Body of pancreas (tissue), 4 donors: ENCODE data around the gene ACSL3.

Experiments
- POLR2A ChIP-seq, 3 donors: fragments of 450-650 bp; IDR thresholded peaks; one replicate each; pipeline ENCODE4 v1.6.1; 2016; ENCODE audit warnings: antibody characterized with exemption in 3 of 3, mild to moderate bottlenecking in 2 of 3
- TF ChIP-seq, protein P1 (sequence below), 7 experiments: fragments of 450-650 bp in 4 of 7; fragments of 200-600 bp in 3 of 7; sonication (generic) in 3 of 7; IDR thresholded peaks; one replicate each; pipeline ENCODE4 v1.5.1; 2016 to 2019; ENCODE audit warnings: antibody characterized with exemption in 7 of 7

DNA sequence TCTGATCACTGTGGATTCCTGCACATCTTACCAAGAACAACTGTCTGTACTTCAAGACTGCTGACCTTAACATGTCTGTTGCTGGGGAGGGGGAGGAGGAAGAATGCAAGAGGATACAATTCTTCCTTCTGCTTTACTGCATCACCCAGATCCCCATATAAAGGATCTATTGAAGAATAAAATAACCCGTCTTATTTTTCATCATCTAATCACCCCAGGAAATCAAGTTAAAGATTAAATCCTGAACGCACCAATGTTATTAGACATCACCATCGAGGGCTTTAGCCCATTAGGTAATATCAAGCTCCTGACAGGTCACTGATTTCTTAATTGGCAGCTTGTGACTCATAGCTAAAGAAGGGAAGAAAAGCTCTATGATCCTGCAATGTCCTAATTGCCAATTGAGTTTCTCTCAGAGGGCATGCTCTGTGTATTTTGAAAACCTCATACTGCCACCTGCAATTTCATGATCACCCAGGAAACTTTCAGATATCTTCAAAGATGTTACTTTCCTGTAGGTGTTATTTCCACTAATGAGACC lies 115.8 kb downstream of the ACSL3 start:
- TF ChIP-seq, protein P1, sequence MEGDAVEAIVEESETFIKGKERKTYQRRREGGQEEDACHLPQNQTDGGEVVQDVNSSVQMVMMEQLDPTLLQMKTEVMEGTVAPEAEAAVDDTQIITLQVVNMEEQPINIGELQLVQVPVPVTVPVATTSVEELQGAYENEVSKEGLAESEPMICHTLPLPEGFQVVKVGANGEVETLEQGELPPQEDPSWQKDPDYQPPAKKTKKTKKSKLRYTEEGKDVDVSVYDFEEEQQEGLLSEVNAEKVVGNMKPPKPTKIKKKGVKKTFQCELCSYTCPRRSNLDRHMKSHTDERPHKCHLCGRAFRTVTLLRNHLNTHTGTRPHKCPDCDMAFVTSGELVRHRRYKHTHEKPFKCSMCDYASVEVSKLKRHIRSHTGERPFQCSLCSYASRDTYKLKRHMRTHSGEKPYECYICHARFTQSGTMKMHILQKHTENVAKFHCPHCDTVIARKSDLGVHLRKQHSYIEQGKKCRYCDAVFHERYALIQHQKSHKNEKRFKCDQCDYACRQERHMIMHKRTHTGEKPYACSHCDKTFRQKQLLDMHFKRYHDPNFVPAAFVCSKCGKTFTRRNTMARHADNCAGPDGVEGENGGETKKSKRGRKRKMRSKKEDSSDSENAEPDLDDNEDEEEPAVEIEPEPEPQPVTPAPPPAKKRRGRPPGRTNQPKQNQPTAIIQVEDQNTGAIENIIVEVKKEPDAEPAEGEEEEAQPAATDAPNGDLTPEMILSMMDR (IDR thresholded peaks at IDR 0.05): no peak
- no peak for TF ChIP-seq POLR2A (IDR thresholded peaks at IDR 0.05)
